Measurements from ENCODE around the gene TMIGD3.

Gene TMIGD3

DNA sequence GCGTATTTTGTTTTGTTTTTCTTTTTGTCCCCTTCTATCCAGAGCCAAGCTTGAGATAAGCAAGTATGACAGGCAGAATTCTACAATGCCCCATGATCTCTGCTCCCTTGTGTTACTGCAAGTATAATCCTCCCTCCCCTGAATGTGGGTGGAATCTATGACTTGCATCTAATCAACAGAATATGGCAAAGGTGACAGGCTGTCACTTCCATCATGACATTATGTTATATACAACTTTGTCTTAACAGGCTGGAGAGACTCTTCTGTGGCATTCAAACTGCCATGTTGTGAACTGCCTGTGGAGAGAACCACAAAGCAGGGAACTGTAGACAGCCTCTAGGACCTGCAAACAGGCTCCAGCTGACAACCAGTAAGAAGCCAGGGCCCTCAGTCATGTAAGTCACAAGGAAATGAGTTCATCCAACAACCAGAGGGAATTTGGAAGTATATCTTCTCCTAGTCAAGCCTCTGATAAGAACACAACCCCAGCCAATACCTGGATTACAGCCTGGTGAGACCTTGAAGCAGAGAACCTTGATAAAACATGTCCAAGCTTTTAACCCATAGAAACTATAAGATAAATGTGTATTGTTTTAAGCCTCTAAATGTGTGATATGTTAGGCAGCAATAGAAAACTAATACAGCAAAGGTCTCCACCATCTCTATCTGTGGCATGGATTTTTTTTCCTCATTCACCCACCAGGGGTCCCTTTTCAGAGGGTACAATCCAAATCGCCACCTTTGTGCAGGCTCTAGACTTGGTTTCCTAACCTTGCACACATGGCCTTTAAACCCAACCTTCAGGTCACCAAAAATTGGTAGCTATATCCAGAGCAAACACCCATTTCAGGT, 35.3 kb downstream of the TMIGD3 start:
- intact Hi-C loops (cut with DNase I; ENCODE audit: low total_unique reads), result no loop called here
- H3K4me3 ChIP-seq, result no peak overlapping the region
- peaks cover 40 to 76% (median 75%) of the 10 kb centered on the region in 3 donors for H3K36me3 ChIP-seq
- no peaks in the 10 kb centered on the region for H3K4me1 ChIP-seq
- H3K27ac ChIP-seq, result no peak overlapping the region
- TF ChIP-seq, protein P1, sequence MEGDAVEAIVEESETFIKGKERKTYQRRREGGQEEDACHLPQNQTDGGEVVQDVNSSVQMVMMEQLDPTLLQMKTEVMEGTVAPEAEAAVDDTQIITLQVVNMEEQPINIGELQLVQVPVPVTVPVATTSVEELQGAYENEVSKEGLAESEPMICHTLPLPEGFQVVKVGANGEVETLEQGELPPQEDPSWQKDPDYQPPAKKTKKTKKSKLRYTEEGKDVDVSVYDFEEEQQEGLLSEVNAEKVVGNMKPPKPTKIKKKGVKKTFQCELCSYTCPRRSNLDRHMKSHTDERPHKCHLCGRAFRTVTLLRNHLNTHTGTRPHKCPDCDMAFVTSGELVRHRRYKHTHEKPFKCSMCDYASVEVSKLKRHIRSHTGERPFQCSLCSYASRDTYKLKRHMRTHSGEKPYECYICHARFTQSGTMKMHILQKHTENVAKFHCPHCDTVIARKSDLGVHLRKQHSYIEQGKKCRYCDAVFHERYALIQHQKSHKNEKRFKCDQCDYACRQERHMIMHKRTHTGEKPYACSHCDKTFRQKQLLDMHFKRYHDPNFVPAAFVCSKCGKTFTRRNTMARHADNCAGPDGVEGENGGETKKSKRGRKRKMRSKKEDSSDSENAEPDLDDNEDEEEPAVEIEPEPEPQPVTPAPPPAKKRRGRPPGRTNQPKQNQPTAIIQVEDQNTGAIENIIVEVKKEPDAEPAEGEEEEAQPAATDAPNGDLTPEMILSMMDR (IDR thresholded peaks at IDR 0.05), result no peak
- no peaks in the 10 kb centered on the region for H3K9me3 ChIP-seq
- no peaks in the 10 kb centered on the region for H3K27me3 ChIP-seq
- DNase-seq, result no peak

DNA sequence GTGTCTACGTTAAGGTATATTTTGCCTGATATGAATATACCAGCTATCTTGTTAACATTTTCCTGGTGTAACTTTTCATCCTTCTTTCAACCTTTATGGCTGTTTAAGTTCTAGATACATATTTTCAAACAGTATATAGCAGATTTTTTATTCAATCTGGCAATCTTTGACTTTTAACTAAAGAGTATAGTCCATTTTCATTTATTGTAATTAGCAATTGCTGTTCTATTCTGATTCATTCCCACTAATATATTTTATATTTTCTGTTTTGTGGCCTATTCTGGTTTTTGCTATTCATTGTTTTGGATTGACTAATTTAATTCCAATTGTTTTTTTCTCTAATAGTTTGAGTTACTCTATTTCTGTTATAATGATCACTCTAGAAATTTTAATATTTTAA, 37.0 kb downstream of the TMIGD3 start:
- peaks cover 51 to 84% (median 79%) of the 10 kb centered on the region in 3 donors for H3K36me3 ChIP-seq
- DNase-seq, result no peak
- no peaks in the 10 kb centered on the region for H3K27me3 ChIP-seq
- no peaks in the 10 kb centered on the region for H3K4me1 ChIP-seq
- H3K4me3 ChIP-seq, result no peak overlapping the region
- H3K27ac ChIP-seq, result no peak overlapping the region
- intact Hi-C loops (cut with DNase I; ENCODE audit: low total_unique reads), result no loop called here
- no peaks in the 10 kb centered on the region for H3K9me3 ChIP-seq
- TF ChIP-seq, protein P1 (IDR thresholded peaks at IDR 0.05), result no peak

DNA sequence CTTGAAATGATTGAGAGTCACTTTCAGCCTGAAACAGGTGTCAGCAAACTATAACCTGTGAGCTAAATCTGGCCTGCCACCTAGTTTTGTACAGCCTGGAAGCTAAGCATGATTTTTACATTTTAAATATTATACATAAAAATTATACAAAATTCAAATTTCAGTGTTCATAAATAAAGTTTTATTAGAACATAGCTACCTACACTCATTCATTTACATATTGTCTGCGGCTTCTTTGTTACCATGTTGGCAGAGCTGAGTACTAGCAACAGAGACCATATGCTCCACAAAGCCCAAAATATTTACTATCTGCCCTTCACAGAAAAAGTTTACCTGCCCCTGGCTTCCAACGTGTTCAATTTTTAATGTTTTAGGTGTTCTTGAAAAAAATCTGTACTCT, 37.7 kb downstream of the TMIGD3 start:
- TF ChIP-seq, protein P1 (IDR thresholded peaks at IDR 0.05), result no peak
- peaks cover 58 to 84% (median 81%) of the 10 kb centered on the region in 3 donors for H3K36me3 ChIP-seq

DNA sequence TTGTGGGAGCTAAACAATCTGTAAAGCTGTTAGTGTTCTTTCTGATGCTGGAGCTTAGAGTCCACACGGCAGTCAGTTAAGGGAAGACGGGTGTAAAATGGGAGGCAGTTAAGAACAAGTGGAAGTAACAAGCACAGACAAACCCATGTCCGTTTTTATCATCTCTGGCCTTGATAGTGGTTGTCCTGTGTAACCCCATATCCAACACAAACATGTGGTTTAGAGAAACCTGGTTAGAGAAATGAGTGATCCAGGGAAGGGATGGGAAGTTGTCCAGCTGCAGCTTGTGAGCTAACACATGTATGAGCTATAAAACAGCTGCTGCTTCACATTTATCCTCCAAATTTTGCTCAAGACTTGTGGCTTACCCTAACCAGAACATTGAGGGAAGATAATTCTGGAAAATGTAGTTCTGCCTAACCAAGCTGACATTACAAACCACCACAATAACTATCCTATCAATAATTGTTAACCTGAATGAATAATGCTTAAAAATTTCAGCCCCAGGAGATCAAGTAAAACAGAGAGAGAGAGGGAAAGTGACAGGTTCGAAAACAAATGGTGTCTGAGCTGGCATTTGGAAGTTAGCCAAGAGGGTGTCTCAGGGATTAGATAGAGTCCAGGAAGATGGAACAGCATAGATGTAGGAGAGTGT, 40.3 kb downstream of the TMIGD3 start:
- DNase-seq, result no peak
- TF ChIP-seq, protein P1 (IDR thresholded peaks at IDR 0.05), result no peak
- intact Hi-C loops (cut with DNase I; ENCODE audit: low total_unique reads), result no loop called here
- Histone ChIP-seq H3K4me3 (no peak overlapping the region), H3K36me3 (peaks cover 59 to 83% (median 82%) of the 10 kb centered on the region in 3 donors), H3K27me3 (no peaks in the 10 kb centered on the region), H3K27ac (no peak overlapping the region), H3K9me3 (no peaks in the 10 kb centered on the region), H3K4me1 (no peaks in the 10 kb centered on the region)

More for the DNA sequence above, 37.7 kb downstream of the TMIGD3 start:
- no peak overlapping the region for H3K27ac ChIP-seq
- intact Hi-C loops (cut with DNase I; ENCODE audit: low total_unique reads), result no loop called here
- H3K4me3 ChIP-seq, result no peak overlapping the region
- no peaks in the 10 kb centered on the region for H3K27me3 ChIP-seq
- H3K4me1 ChIP-seq, result no peaks in the 10 kb centered on the region
- no peak for DNase-seq
- H3K9me3 ChIP-seq, result no peaks in the 10 kb centered on the region

DNA sequence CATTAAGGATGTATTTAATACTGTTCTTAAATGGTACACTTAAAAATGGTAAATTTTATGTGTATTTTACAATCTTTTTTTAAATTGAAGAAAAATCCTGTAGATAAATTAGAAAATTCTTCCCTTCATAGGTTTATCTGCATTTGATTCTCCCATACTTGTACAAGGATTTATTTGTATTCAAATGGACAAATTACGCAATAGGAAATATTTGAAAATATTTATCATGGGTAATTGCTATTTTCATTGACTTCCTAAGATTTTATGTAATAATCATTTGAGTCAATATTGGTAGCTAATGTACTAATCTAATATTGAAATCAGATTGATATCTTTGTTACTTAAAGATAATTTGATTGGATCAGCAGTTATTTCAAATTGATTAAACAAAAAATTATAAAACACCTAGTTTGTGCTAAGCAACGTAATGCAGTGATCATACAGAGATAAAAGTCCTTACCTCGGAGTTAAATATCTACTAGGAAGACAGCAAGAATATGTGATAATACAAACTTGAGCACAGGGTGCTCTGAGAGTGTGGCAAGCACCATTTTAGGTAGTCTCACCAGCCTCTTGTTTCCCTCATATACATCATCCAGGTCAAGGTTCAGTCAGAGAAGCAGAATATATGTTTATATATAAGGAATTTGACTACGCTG, 40.9 kb downstream of the TMIGD3 start:
- Histone ChIP-seq H3K27me3 (no peaks in the 10 kb centered on the region), H3K4me1 (no peaks in the 10 kb centered on the region), H3K9me3 (no peaks in the 10 kb centered on the region), H3K27ac (no peak overlapping the region), H3K4me3 (no peak overlapping the region), H3K36me3 (peaks cover 59 to 84% (median 80%) of the 10 kb centered on the region in 3 donors)
- TF ChIP-seq, protein P1 (IDR thresholded peaks at IDR 0.05), result no peak
- no peak for DNase-seq
- intact Hi-C loops (cut with DNase I; ENCODE audit: low total_unique reads), result no loop called here
